Measurements from ENCODE around the gene LPCAT2. TPM values are rescaled to one million over a fixed set of nuclear protein-coding genes. Genes with fewer than 3 reads are reported as not detected.
A peak's percentile ranks its signal among the peaks of the same experiment; 100 is the strongest.

Gene LPCAT2
- total RNA-seq, 1 donor from 2014 or later, result 1.8 TPM

- no peak overlapping the region for H3K4me3 Mint-ChIP-seq (ENCODE audit: unreplicated experiment)
These were observed 32.0 kb upstream of the LPCAT2 start for GRCh38 chr16:55476625-55477533.

GRCh38 chr16:55477736-55478135, 31.1 kb upstream of the LPCAT2 start:
- Mint-ChIP-seq H3K4me1 (ENCODE audit: low read depth, unreplicated experiment) (peaks cover 9% of the 10 kb centered on the region), H3K27me3 (ENCODE audit: unreplicated experiment) (peaks cover 12% of the 10 kb centered on the region), H3K9me3 (ENCODE audit: unreplicated experiment) (peaks cover 2% of the 10 kb centered on the region), H3K4me3 (ENCODE audit: unreplicated experiment) (no peak overlapping the region), H3K36me3 (ENCODE audit: unreplicated experiment) (no peaks in the 10 kb centered on the region), H3K27ac (ENCODE audit: unreplicated experiment) (no peak overlapping the region)
- no peak for DNase-seq
- no peak for TF ChIP-seq CTCF (IDR thresholded peaks at IDR 0.05; ENCODE audit: partially characterized antibody, unreplicated experiment)

More at GRCh38 chr16:55476625-55477533, 32.0 kb upstream of the LPCAT2 start:
- Mint-ChIP-seq H3K4me1 (ENCODE audit: low read depth, unreplicated experiment) (peaks cover 9% of the 10 kb centered on the region), H3K27me3 (ENCODE audit: unreplicated experiment) (peaks cover 12% of the 10 kb centered on the region), H3K9me3 (ENCODE audit: unreplicated experiment) (peaks cover 2% of the 10 kb centered on the region), H3K36me3 (ENCODE audit: unreplicated experiment) (no peaks in the 10 kb centered on the region), H3K27ac (ENCODE audit: unreplicated experiment) (no peak overlapping the region)
- DNase-seq, result no peak
- no peak for TF ChIP-seq CTCF (IDR thresholded peaks at IDR 0.05; ENCODE audit: partially characterized antibody, unreplicated experiment)

- H3K9me3 Mint-ChIP-seq (ENCODE audit: unreplicated experiment), result peaks cover 4% of the 10 kb centered on the region
- peaks cover 12% of the 10 kb centered on the region for H3K27me3 Mint-ChIP-seq (ENCODE audit: unreplicated experiment)
- H3K27ac Mint-ChIP-seq (ENCODE audit: unreplicated experiment), result peak within 1 kb of the TSS; percentile 24
- TF ChIP-seq CTCF (IDR thresholded peaks at IDR 0.05; ENCODE audit: partially characterized antibody, unreplicated experiment), result no peak
- peak; percentile 68 for DNase-seq
- H3K4me1 Mint-ChIP-seq (ENCODE audit: low read depth, unreplicated experiment), result peaks cover 9% of the 10 kb centered on the region
- H3K36me3 Mint-ChIP-seq (ENCODE audit: unreplicated experiment), result no peaks in the 10 kb centered on the region
- peak within 1 kb of the TSS; percentile 86 for H3K4me3 Mint-ChIP-seq (ENCODE audit: unreplicated experiment)
These were observed 29.9 kb upstream of the LPCAT2 start, which contains the start of gene MMP2 for GRCh38 chr16:55478827-55479429. MMP2 (plus strand) TSS chr16:55479198; CDS start chr16:55479480, 282 bp downstream.

- Mint-ChIP-seq H3K27me3 (ENCODE audit: unreplicated experiment) (peaks cover 12% of the 10 kb centered on the region), H3K27ac (ENCODE audit: unreplicated experiment) (peak overlapping the region; percentile 3), H3K36me3 (ENCODE audit: unreplicated experiment) (no peaks in the 10 kb centered on the region), H3K4me3 (ENCODE audit: unreplicated experiment) (peak overlapping the region; percentile 86), H3K9me3 (ENCODE audit: unreplicated experiment) (peaks cover 4% of the 10 kb centered on the region), H3K4me1 (ENCODE audit: low read depth, unreplicated experiment) (peaks cover 9% of the 10 kb centered on the region)
- DNase-seq, result no peak
- TF ChIP-seq CTCF (IDR thresholded peaks at IDR 0.05; ENCODE audit: partially characterized antibody, unreplicated experiment), result no peak
These were observed 29.3 kb upstream of the LPCAT2 start for GRCh38 chr16:55479430-55480140.
